Measurements from ENCODE around the gene SBNO2.

SBNO2 gene

GRCh38 chr19:1151917-1152587, 22.0 kb downstream of the SBNO2 start:
- DNase-seq = no peak

- DNase-seq = no peak
Measured at GRCh38 chr19:1151037-1151724, 22.9 kb downstream of the SBNO2 start.

- DNase-seq = no peak
Measured at GRCh38 chr19:1150333-1151036, 23.6 kb downstream of the SBNO2 start.

GRCh38 chr19:1149259-1150045, 24.6 kb downstream of the SBNO2 start:
- DNase-seq = no peak

GRCh38 chr19:1147934-1148549, 26.0 kb downstream of the SBNO2 start:
- no peak for DNase-seq

- DNase-seq = no peak
Measured at GRCh38 chr19:1146858-1147780, 26.9 kb downstream of the SBNO2 start.

GRCh38 chr19:1146412-1146699, 27.7 kb downstream of the SBNO2 start:
- no peak for DNase-seq

- no peak for DNase-seq
Measured at GRCh38 chr19:1145635-1146411, 28.2 kb downstream of the SBNO2 start.

- no peak for DNase-seq
Measured at GRCh38 chr19:1144741-1145140, 29.3 kb downstream of the SBNO2 start.

- DNase-seq = no peak
Measured at GRCh38 chr19:1143828-1144399, 30.2 kb downstream of the SBNO2 start.

- DNase-seq = no peak
Measured at GRCh38 chr19:1141944-1142343, 32.1 kb downstream of the SBNO2 start.

- DNase-seq = no peak
Measured at GRCh38 chr19:1140272-1141027, 33.6 kb downstream of the SBNO2 start.

- DNase-seq = no peak
Measured at GRCh38 chr19:1139126-1139525, 34.9 kb downstream of the SBNO2 start.

- no peak for DNase-seq
Measured at GRCh38 chr19:1138121-1138520, 35.9 kb downstream of the SBNO2 start.

GRCh38 chr19:1136621-1137317, 37.3 kb downstream of the SBNO2 start:
- DNase-seq = no peak

GRCh38 chr19:1136201-1136600, 37.9 kb downstream of the SBNO2 start:
- no peak for DNase-seq

GRCh38 chr19:1135454-1135853, 38.6 kb downstream of the SBNO2 start:
- DNase-seq = no peak

- DNase-seq = no peak
Measured at GRCh38 chr19:1134431-1134830, 39.6 kb downstream of the SBNO2 start.

GRCh38 chr19:1133471-1133929, 40.6 kb downstream of the SBNO2 start:
- DNase-seq = peak; percentile 87 to 91

All from CD4-positive, alpha-beta T cell treated with Interleukin-4 for 1 hour (primary cell).